Activated CD8-positive, alpha-beta memory T cell treated with anti-CD3 and anti-CD28 coated beads, Interleukin-2, amount 50 U/mL, for 1 hour (primary cell): ENCODE results near the gene FAM72D.
"Not testable (repeated sequence)": the region's sequence is repeated elsewhere in the genome, so short reads cannot be mapped to it uniquely, and the experiment has no call there.

Source experiments
- DNase-seq: peaks from one replicate; pipeline ENCODE4 v3.0.0-alpha.2; 2020; ENCODE audit errors: extremely low read depth

The FAM72D gene

GRCh38 chr1:145082483-145083255 is 13.1 kb upstream of the FAM72D start:
- DNase-seq = not testable (repeated sequence)

- DNase-seq = not testable (repeated sequence)
These were observed 2.1 kb upstream of the FAM72D start for GRCh38 chr1:145093517-145094149.

- not testable (repeated sequence) for DNase-seq
These were observed 1.0 kb upstream of the FAM72D start for GRCh38 chr1:145094655-145095211.

GRCh38 chr1:145101725-145102124 is 6.0 kb downstream of the FAM72D start:
- DNase-seq = not testable (repeated sequence)

GRCh38 chr1:145103294-145103693 is 7.5 kb downstream of the FAM72D start:
- not testable (repeated sequence) for DNase-seq

- DNase-seq = not testable (repeated sequence)
These were observed 15.9 kb downstream of the FAM72D start for GRCh38 chr1:145111674-145112073.

- not testable (repeated sequence) for DNase-seq
These were observed 16.9 kb downstream of the FAM72D start for GRCh38 chr1:145112703-145113102.

GRCh38 chr1:145114560-145115057 is 18.8 kb downstream of the FAM72D start:
- DNase-seq = not testable (repeated sequence)

- DNase-seq = not testable (repeated sequence)
These were observed 20.1 kb downstream of the FAM72D start for GRCh38 chr1:145115587-145116493.

- DNase-seq = not testable (repeated sequence)
These were observed 24.1 kb downstream of the FAM72D start for GRCh38 chr1:145119842-145120241.

GRCh38 chr1:145122344-145123061 is 26.7 kb downstream of the FAM72D start:
- not testable (repeated sequence) for DNase-seq

- not testable (repeated sequence) for DNase-seq
These were observed 27.3 kb downstream of the FAM72D start for GRCh38 chr1:145123062-145123395.

- DNase-seq = not testable (repeated sequence)
These were observed 28.3 kb downstream of the FAM72D start for GRCh38 chr1:145123992-145124641.

GRCh38 chr1:145125112-145125511 is 29.3 kb downstream of the FAM72D start:
- not testable (repeated sequence) for DNase-seq

GRCh38 chr1:145127144-145127543 is 31.4 kb downstream of the FAM72D start:
- not testable (repeated sequence) for DNase-seq

- not testable (repeated sequence) for DNase-seq
These were observed 33.1 kb downstream of the FAM72D start for GRCh38 chr1:145128697-145129469.

- not testable (repeated sequence) for DNase-seq
These were observed 38.7 kb downstream of the FAM72D start for GRCh38 chr1:145134476-145134875.

GRCh38 chr1:145140549-145140948 is 44.8 kb downstream of the FAM72D start:
- not testable (repeated sequence) for DNase-seq

GRCh38 chr1:145144264-145144913 is 48.6 kb downstream of the FAM72D start:
- DNase-seq = not testable (repeated sequence)
